ENCODE measurements around the gene ABCG8.

Gene ABCG8

DNA sequence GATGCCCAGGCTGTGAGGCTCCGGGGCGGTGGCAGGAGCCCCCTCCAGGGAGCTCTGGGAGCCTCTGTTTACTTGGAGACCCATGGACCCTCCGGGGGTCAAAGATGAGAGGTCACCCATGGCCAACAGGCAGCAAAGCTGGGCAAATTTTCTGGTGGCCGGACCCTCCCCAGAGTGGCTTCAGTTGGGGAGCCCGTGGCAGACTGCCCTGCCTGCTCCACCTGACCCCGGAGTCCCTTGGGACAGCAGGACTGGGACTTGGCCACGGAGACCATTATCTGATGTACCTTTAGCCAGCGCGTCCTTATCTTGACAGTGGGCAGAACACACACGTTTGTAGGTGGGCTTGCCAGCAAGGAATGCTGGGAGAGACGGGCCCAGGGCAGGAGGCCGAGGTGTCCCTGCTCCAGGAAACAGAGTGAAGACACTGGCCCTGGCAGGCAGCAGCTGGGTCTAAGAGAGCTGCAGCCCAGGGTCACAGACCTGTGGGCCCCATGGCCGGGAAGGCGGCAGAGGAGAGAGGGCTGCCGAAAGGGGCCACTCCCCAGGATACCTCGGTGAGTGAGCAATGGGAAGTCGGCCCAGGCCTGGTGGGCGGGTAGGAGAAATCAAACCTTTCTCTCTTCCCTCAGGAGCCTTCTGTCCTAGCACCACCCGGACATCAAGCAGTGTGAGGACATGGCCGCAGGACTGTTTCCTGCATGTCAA, at the start of gene ABCG8, which contains the start of gene ABCG5:
TSS of gene ABCG8 (plus strand) at position 412 of the 708 bp plus-strand sequence. CDS start at position 495, 83 bp downstream.
TSS of gene ABCG5 (minus strand) at position 280 of the 708 bp plus-strand sequence. CDS start at position 120, 160 bp downstream.
- H3K4me3 ChIP-seq (ENCODE audit: low read depth, low read length) = no peak within 1 kb of the TSS
- TF ChIP-seq, protein P1, sequence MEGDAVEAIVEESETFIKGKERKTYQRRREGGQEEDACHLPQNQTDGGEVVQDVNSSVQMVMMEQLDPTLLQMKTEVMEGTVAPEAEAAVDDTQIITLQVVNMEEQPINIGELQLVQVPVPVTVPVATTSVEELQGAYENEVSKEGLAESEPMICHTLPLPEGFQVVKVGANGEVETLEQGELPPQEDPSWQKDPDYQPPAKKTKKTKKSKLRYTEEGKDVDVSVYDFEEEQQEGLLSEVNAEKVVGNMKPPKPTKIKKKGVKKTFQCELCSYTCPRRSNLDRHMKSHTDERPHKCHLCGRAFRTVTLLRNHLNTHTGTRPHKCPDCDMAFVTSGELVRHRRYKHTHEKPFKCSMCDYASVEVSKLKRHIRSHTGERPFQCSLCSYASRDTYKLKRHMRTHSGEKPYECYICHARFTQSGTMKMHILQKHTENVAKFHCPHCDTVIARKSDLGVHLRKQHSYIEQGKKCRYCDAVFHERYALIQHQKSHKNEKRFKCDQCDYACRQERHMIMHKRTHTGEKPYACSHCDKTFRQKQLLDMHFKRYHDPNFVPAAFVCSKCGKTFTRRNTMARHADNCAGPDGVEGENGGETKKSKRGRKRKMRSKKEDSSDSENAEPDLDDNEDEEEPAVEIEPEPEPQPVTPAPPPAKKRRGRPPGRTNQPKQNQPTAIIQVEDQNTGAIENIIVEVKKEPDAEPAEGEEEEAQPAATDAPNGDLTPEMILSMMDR (IDR thresholded peaks at IDR 0.05; ENCODE audit: borderline replicate concordance, insufficient read depth, low read depth, low read length) = no peak

- no peak overlapping the region for H3K4me3 ChIP-seq (ENCODE audit: low read depth, low read length)
- TF ChIP-seq, protein P1 (IDR thresholded peaks at IDR 0.05; ENCODE audit: borderline replicate concordance, insufficient read depth, low read depth, low read length) = no peak
Measured at GRCh38 chr2:43790147-43790546, 48.6 kb upstream of the ABCG8 start.

GRCh38 chr2:43791035-43791765, 47.6 kb upstream of the ABCG8 start:
- H3K4me3 ChIP-seq (ENCODE audit: low read depth, low read length) = no peak overlapping the region
- TF ChIP-seq, protein P1 (IDR thresholded peaks at IDR 0.05; ENCODE audit: borderline replicate concordance, insufficient read depth, low read depth, low read length) = no peak

DNA sequence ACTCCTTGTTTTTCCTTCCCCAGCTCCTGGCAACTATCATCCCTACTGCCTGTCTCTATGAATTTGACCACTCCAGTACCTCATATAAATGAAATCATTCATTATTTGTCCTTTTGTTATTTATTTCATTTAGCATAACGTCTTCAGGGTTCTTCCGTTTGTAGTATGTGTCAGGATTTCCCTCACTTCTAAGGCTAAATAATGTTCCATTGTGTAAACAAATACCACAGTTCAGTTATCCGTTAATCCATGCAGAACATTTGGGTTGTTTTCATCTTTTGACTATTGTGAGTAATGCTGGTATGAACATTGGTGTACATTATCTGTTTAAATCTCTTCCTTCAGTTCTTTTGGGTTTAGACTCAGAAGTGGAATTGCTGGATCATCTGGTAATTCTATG, 46.1 kb upstream of the ABCG8 start:
- TF ChIP-seq, protein P1 (IDR thresholded peaks at IDR 0.05; ENCODE audit: borderline replicate concordance, insufficient read depth, low read depth, low read length) = no peak
- no peak overlapping the region for H3K4me3 ChIP-seq (ENCODE audit: low read depth, low read length)

DNA sequence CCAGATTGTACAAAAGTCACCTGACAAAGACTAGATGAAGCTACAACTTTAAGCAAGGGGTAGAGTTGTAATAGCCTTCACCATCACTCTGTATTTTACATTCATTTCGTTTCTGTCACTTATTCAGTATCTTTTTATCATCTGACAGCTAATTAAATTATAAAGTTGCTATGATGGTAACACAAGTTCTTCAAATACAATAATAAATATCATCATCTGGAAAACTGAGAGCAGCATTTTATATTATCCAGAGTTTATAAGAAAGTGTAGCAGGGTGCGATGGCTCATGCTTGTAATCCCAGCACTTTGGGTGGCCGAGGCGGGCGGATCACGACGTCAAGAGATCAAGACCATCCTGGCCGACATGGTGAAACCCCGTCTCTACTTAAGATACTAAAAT, 43.8 kb upstream of the ABCG8 start:
- TF ChIP-seq, protein P1 (IDR thresholded peaks at IDR 0.05; ENCODE audit: borderline replicate concordance, insufficient read depth, low read depth, low read length) = no peak

DNA sequence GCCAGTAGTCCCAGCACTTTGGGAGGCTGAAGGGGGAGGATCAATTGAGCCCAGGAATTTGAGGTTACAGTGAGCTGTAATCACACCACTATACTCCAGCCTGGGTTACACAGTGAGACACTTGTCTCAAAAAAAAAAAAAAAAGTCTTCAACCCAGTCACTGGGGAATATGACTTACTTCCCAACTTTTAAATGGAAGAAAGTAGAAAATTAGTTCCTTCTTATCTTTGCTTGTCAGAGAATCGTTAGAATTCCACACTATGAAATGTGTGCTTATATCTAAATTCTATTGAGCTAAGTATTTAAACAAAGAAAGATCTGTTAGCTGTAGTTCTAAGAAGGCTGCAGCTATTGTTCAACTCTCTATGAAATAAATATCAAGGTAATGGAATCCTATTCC, 42.6 kb upstream of the ABCG8 start:
- H3K4me3 ChIP-seq (ENCODE audit: low read depth, low read length) = no peak overlapping the region
- TF ChIP-seq, protein P1 (IDR thresholded peaks at IDR 0.05; ENCODE audit: borderline replicate concordance, insufficient read depth, low read depth, low read length) = no peak

More for the DNA sequence above, 43.8 kb upstream of the ABCG8 start:
- no peak overlapping the region for H3K4me3 ChIP-seq (ENCODE audit: low read depth, low read length)

Data from GM12875 (cell line).